ENCODE results near the gene RPS21. TPM values are rescaled to one million over a fixed set of nuclear protein-coding genes. Genes with fewer than 3 reads are reported as not detected.

The RPS21 gene
- total and polyA plus RNA-seq, 9 of the 15 experiments (the other 6 are each of a cell fraction or from before 2014, with no cell fraction given) = 1,380 to 5,647 (median 3,091) TPM

- Histone ChIP-seq H2AFZ (ENCODE audit: low read depth, low read length) (peak overlapping the region; percentile 60), H3K9me3 (replicated peaks; ENCODE audit: control insufficient read depth, insufficient read depth, low read depth, low read length) (no peaks in the 10 kb centered on the region), H3K4me3 (no peak overlapping the region), H3K9me1 (ENCODE audit: control insufficient read depth, insufficient read depth, low read length) (peaks cover 4% of the 10 kb centered on the region), H3K36me3 (ENCODE audit: control insufficient read depth, insufficient read depth, low read length) (no peaks in the 10 kb centered on the region), H3K4me2 (ENCODE audit: insufficient read depth, low read length) (peak overlapping the region; percentile 56), H3K4me1 (replicated peaks in 1 of 2; ENCODE audit: control insufficient read depth in 2 of 2, insufficient read depth in 2 of 2, low read length in 2 of 2) (peaks cover 17 to 92% of the 10 kb centered on the region in 2 experiments), H3K27me3 (ENCODE audit: control insufficient read depth in 2 of 2, insufficient read depth in 2 of 2, low read length in 2 of 2) (peaks cover 0 to 7% of the 10 kb centered on the region in 2 experiments; a peak in 3 of 5 replicates), H4K20me1 (replicated peaks; ENCODE audit: control insufficient read depth, insufficient read depth, low read length) (0 out of 2 replicates have a peak, but pooled peaks cover 8% of the 10 kb centered on the region), H3K9ac (ENCODE audit: insufficient read depth in 1 of 2, low read depth in 2 of 2, low read length in 2 of 2) (peak overlapping the region in 1 of 2 experiments; percentile 85; a peak in 2 of 4 replicates), H3K79me2 (ENCODE audit: control insufficient read depth, insufficient read depth, low read length) (peaks cover 14% of the 10 kb centered on the region), H3K27ac (ENCODE audit: extremely low read depth, low read depth, low read length) (no peak overlapping the region)
- POLR2A ChIA-PET = interaction anchor here (0.6 to 2.0 kb wide), 5 partner anchors 10 to 971 kb away, joined by 3 to 4 read pairs (median 3); no protein-coding TSS in a partner anchor
- peak; percentile 44 for ATAC-seq
- peak; percentile 86 for FAIRE-seq
- intact Hi-C loops (cut with micrococcal nuclease) = loop anchor here (1.0 to 5.0 kb wide), 3 partner anchors 77 to 207 kb away; no protein-coding TSS in a partner anchor
- DNase-seq (ENCODE audit: extremely low read depth in 1 of 4, low spot score in 3 of 4) = peak; percentile 68 to 73 (median 72)
- in situ Hi-C loops (cut with MboI) = loop anchor here (10.0 kb wide), 1 partner anchor 205 kb away; no protein-coding TSS in a partner anchor
- WGBS (ENCODE audit: insufficient coverage, low coverage, missing lambda C conversion rate) = 3% methylated on average over 28 of the region's 30 CpGs
- no TSS peak for BruUV-seq (replicated peaks)
- CTCF ChIA-PET (ENCODE audit: low intra/inter-chr PET ratio) = interaction anchor here (0.9 to 1.5 kb wide), 3 partner anchors 87 to 397 kb away, joined by 3 to 6 read pairs (median 5); no protein-coding TSS in a partner anchor
- TF ChIP-seq REST (IDR thresholded peaks at IDR 0.05; ENCODE audit: borderline replicate concordance) = peak; percentile 88
- no peak for TF ChIP-seq REST (CRISPR knock-in tag; IDR thresholded peaks at IDR 0.05; ENCODE audit: low read depth)
- no peak for TF ChIP-seq KAT8 (IDR thresholded peaks at IDR 0.05; ENCODE audit: low read depth)
- TF ChIP-seq NCOA6 (IDR thresholded peaks at IDR 0.05) = no peak
- peak; percentile 83 for TF ChIP-seq ZNF263 (CRISPR knock-in tag; IDR thresholded peaks at IDR 0.05; ENCODE audit: borderline replicate concordance)
- no peak for TF ChIP-seq THRB (CRISPR knock-in tag; conservative IDR thresholded peaks at IDR 0.05)
- no peak for TF ChIP-seq TEAD1 (CRISPR knock-in tag; IDR thresholded peaks at IDR 0.05)
- 0 out of 2 replicates have a peak, but pooled peaks have one; percentile 40 for TF ChIP-seq ZNF12 (CRISPR knock-in tag; IDR thresholded peaks at IDR 0.05)
- TF ChIP-seq BHLHE40 (IDR thresholded peaks at IDR 0.05; ENCODE audit: low read length) = 0 out of 2 replicates have a peak, but pooled peaks have one; percentile 2
- TF ChIP-seq RB1 (IDR thresholded peaks at IDR 0.05; ENCODE audit: low read depth) = peak; percentile 55; the same call in 1 of the 2 replicates
- peak; percentile 68 to 86; a peak in 3 of 4 replicates for TF ChIP-seq MAZ (CRISPR knock-in tag; conservative IDR thresholded peaks at IDR 0.05 in 1 of 2, IDR thresholded peaks at IDR 0.05 in 1 of 2)
These were observed 23.2 kb downstream of the RPS21 start for GRCh38 chr20:62409931-62410745.
